ENCODE measurements around the gene SKOR1.

SKOR1 gene, protein sequence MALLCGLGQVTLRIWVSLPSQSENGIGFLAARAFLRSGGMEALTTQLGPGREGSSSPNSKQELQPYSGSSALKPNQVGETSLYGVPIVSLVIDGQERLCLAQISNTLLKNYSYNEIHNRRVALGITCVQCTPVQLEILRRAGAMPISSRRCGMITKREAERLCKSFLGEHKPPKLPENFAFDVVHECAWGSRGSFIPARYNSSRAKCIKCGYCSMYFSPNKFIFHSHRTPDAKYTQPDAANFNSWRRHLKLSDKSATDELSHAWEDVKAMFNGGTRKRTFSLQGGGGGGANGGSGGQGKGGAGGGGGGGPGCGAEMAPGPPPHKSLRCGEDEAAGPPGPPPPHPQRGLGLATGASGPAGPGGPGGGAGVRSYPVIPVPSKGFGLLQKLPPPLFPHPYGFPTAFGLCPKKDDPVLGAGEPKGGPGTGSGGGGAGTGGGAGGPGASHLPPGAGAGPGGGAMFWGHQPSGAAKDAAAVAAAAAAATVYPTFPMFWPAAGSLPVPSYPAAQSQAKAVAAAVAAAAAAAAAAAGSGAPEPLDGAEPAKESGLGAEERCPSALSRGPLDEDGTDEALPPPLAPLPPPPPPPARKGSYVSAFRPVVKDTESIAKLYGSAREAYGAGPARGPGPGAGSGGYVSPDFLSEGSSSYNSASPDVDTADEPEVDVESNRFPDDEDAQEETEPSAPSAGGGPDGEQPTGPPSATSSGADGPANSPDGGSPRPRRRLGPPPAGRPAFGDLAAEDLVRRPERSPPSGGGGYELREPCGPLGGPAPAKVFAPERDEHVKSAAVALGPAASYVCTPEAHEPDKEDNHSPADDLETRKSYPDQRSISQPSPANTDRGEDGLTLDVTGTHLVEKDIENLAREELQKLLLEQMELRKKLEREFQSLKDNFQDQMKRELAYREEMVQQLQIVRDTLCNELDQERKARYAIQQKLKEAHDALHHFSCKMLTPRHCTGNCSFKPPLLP

DNA sequence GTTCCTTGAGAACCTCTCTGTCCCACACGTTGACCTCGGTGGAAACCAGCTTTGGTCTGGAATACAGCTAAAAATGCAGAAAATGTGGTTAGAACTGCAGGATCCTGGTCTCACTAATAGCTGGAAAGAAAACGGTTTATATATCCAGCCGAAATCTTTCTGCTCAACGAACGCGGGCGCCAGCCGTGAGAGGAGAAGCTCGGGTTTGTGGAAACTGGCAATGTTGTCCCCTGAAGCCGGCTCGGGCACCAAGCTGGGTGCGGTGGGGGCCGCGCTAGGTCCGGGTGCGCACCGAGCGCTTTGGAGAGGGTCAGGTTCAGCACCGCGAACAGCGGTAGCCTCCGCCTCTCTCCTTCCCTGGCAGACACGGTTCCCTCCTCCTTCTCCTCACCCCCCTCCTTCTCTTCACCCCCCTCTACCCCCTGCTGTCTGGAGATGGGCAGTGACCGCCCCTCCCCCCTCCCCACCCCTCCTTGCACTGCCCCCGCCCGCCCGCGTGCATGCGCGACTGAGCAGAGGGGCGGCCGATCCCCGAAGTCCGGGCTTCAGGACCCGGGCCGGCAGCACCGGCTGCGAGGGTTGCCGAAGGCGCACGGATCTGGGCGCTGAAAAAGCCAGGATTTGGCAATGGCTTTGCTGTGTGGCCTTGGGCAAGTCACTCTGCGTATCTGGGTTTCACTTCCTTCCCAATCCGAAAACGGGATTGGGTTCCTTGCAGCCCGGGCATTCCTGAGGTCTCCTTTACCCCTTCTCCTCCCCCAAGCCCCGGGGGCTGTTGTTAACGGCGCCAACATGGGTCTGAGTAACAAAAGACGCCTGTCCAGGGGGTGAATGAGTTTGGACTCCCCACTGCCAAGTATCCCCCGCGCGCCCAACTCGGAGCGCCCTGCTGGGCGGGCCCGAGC, at the start of gene SKOR1:
SKOR1 (plus strand) TSS at position 534 of the 905 bp plus-strand sequence; CDS start at position 628, 94 bp downstream.
- H3K27ac ChIP-seq = no peak within 1 kb of the TSS
- H3K9ac ChIP-seq = no peak within 1 kb of the TSS
- H3K4me1 ChIP-seq = peaks cover 0 to 6% (median 0%) of the 10 kb centered on the region in 10 experiments; a peak in 1 of 20 replicates
- H3K4me3 ChIP-seq = peak within 1 kb of the TSS in 5 of 10 experiments; percentile 16 to 36 (median 34); a peak in 8 of 20 replicates
- H3K4me2 ChIP-seq = peak within 1 kb of the TSS in 3 of 11 experiments; percentile 17 to 26 (median 19); a peak in 2 of 22 replicates
- peaks cover 0 to 7% (median 0%) of the 10 kb centered on the region in 11 experiments; a peak in 3 of 22 replicates for H3K36me3 ChIP-seq
- peaks cover 0 to 43% (median 7%) of the 10 kb centered on the region in 11 experiments; a peak in 10 of 22 replicates for H4K20me1 ChIP-seq
- peaks cover 63 to 97% (median 83%) of the 10 kb centered on the region in 11 experiments for H3K9me3 ChIP-seq (replicated peaks in 1 of 11)
- TF ChIP-seq Cebpa-rat (IDR thresholded peaks at IDR 0.05) = no peak
- peaks cover 94 to 100% (median 100%) of the 10 kb centered on the region in 11 experiments for H3K27me3 ChIP-seq

DNA sequence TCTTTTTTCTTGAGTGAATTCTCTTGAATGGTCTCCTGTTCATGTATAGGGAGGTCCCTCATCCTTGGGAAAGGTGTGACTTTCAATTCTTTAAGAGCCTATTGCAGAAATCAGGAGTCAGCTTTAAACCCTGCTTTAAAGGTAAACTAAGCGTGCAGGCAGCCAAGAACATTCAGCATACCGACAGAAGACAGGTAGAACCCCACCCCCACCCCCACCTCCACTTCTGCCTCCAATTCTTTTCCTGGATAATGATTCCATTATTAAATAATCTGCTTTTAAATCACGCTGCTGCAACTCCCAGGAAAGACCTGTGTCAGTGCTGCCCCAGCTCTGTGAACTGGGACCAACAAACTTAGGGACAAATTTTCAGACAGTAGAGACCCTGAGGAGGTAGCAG, 49.3 kb upstream of the SKOR1 start:
- no peak for TF ChIP-seq Cebpa-rat (IDR thresholded peaks at IDR 0.05)
- H3K27ac ChIP-seq = no peak overlapping the region
- H3K4me1 ChIP-seq = peaks cover 7 to 29% (median 22%) of the 10 kb centered on the region in 10 experiments; a peak in 19 of 20 replicates
- H3K9me3 ChIP-seq (replicated peaks in 1 of 11) = no peaks in the 10 kb centered on the region
- no peaks in the 10 kb centered on the region for H3K27me3 ChIP-seq
- no peak overlapping the region for H3K4me3 ChIP-seq
- peaks cover 0 to 35% (median 5%) of the 10 kb centered on the region in 11 experiments; a peak in 5 of 22 replicates for H3K36me3 ChIP-seq
- H3K4me2 ChIP-seq = peak overlapping the region in 5 of 11 experiments; percentile 16 to 53 (median 39); a peak in 7 of 22 replicates
- no peaks in the 10 kb centered on the region for H4K20me1 ChIP-seq
- no peak overlapping the region for H3K9ac ChIP-seq

DNA sequence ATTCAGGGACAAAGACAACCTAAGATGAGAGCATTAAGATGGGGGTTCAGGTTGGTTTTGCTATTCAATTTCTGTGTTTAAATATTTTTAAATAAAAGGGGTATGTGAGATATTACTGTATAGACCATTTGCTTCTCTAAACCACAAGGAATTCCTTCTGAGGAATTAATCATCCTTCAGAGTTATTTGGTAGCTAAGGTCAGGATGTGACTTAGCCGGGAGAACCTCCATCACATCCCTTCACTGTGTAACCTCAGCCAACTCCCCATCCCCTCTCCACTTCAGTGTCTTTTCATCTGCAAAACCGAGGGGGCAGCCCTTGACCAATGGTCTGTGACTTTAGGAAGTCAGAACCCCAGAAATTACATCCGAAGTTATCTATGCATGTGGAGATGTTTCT, 48.7 kb upstream of the SKOR1 start:
- no peak overlapping the region for H3K4me3 ChIP-seq
- H3K9me3 ChIP-seq (replicated peaks in 1 of 11) = no peaks in the 10 kb centered on the region
- no peak overlapping the region for H3K27ac ChIP-seq
- no peaks in the 10 kb centered on the region for H4K20me1 ChIP-seq
- TF ChIP-seq Cebpa-rat (IDR thresholded peaks at IDR 0.05) = no peak
- H3K36me3 ChIP-seq = peaks cover 0 to 30% (median 5%) of the 10 kb centered on the region in 11 experiments; a peak in 4 of 22 replicates
- H3K27me3 ChIP-seq = no peaks in the 10 kb centered on the region
- H3K4me2 ChIP-seq = peak overlapping the region in 6 of 11 experiments; percentile 6 to 53 (median 33); a peak in 9 of 22 replicates
- peaks cover 7 to 35% (median 28%) of the 10 kb centered on the region in 10 experiments; a peak in 19 of 20 replicates for H3K4me1 ChIP-seq
- H3K9ac ChIP-seq = no peak overlapping the region

DNA sequence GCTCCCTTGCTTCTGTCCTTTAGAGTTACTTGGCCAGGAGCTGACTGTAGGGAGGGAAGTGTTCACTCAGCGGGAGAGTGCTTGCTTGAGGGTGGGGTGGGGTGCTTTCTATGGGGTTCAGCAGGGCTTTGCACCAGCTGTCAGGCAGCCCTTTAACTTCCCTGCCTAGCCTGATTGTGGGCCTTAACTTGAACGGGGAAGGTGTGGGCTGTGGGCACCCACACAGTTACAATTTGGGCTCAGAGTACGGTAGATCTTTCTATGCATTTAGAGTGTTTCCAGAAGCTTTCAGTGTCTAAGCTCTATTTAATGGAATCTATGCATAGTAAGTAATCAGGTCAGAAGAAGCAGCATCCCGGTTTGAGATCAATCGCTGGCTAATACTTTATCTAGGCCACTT, 48.2 kb upstream of the SKOR1 start:
- TF ChIP-seq Cebpa-rat (IDR thresholded peaks at IDR 0.05) = no peak
- Histone ChIP-seq H3K4me2 (peak overlapping the region in 6 of 11 experiments; percentile 6 to 53 (median 33); a peak in 7 of 22 replicates), H4K20me1 (no peaks in the 10 kb centered on the region), H3K36me3 (peaks cover 0 to 30% (median 5%) of the 10 kb centered on the region in 11 experiments; a peak in 4 of 22 replicates), H3K4me1 (peaks cover 11 to 39% (median 32%) of the 10 kb centered on the region in 10 experiments), H3K9ac (no peak overlapping the region), H3K4me3 (no peak overlapping the region), H3K27me3 (no peaks in the 10 kb centered on the region), H3K9me3 (replicated peaks in 1 of 11) (no peaks in the 10 kb centered on the region), H3K27ac (no peak overlapping the region)

DNA sequence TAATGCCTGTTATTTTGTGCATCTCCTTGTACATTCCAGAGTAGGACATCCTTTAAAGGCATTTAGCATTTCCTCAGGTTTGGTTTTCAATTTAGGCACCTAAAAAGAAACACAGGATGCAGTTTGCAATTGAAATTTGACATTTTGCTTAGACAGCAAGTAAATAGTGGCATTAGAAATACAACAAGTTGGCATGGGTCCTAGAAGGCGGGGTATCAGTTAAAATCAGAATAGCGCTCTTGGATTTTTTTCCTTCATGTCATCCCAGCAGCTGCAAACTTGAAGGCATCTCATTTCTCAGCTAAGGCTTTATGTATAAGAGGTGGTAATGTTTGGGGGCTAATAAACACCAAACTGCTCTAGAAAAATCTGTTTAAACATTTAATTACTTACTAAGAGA, 47.5 kb upstream of the SKOR1 start:
- no peak overlapping the region for H3K27ac ChIP-seq
- H3K4me1 ChIP-seq = peaks cover 18 to 46% (median 39%) of the 10 kb centered on the region in 10 experiments

DNA sequence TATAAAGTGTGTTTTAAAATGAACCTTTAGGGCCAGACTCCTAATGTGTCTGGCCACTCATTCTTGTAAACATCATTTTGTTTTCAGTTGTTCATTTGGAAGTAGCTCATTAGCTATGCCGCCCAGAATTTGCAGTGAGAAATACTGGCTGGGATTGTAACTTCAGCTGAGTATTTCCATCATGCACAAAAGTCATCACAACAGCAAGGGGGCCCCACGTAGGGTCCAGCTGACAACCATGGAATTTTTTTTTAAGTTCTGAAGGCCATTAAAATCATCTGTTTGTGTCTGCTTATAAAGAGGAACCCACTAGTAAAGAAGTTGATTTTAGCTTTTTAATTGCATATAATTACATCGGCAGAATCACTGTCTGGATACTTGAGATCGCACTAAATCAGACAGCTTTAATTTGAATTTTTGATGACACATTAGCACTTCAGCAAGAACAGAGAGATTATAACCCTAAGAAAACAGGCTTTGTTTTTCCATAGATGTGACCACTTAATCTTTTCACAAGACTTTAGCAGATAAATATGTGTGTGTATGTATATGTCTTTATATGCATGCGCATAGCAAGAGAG, 46.3 kb upstream of the SKOR1 start:
- Histone ChIP-seq H3K9ac (no peak overlapping the region), H3K27ac (no peak overlapping the region), H3K4me1 (peaks cover 30 to 58% (median 52%) of the 10 kb centered on the region in 10 experiments)

More for the DNA sequence above, 47.5 kb upstream of the SKOR1 start:
- H3K27me3 ChIP-seq = no peaks in the 10 kb centered on the region
- peaks cover 0 to 30% (median 5%) of the 10 kb centered on the region in 11 experiments; a peak in 4 of 22 replicates for H3K36me3 ChIP-seq
- no peak overlapping the region for H3K4me2 ChIP-seq
- H4K20me1 ChIP-seq = no peaks in the 10 kb centered on the region
- H3K9me3 ChIP-seq (replicated peaks in 1 of 11) = no peaks in the 10 kb centered on the region
- H3K9ac ChIP-seq = no peak overlapping the region
- no peak for TF ChIP-seq Cebpa-rat (IDR thresholded peaks at IDR 0.05)
- no peak overlapping the region for H3K4me3 ChIP-seq

DNA sequence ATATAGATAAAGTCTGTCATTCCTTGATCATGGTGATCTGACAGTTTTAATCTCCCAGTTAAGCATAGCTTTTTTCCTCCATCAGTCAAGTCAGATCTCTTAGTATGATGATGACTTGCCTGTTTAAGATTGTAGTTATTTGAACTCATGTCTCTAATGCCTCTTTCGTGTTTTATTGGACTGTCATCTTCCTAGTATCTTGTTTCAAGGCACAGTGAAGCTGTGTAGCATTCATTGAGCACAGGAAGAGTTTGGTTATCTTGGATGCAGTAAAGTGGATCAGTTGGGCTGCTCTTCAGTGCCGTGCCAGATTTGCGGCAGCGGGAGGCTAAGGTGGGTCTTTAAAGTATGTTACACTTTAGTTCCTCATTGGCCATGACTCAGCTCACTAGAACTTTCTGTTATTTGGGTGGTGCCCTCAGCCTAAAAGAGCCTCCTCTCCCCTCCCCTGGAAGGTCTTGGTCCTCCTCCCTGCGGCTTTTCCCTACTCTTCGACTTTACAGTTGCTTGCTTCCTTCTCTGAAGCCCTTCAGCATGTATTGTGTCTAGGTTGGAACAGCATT, 45.7 kb upstream of the SKOR1 start:
- Histone ChIP-seq H3K9ac (no peak overlapping the region), H3K27me3 (no peaks in the 10 kb centered on the region), H3K4me2 (peak overlapping the region in 10 of 11 experiments; percentile 22 to 97 (median 70); a peak in 15 of 22 replicates), H3K27ac (no peak overlapping the region), H3K4me1 (peaks cover 36 to 64% (median 58%) of the 10 kb centered on the region in 10 experiments), H3K36me3 (peaks cover 0 to 18% (median 3%) of the 10 kb centered on the region in 11 experiments; a peak in 3 of 22 replicates), H4K20me1 (peaks cover 0 to 4% (median 0%) of the 10 kb centered on the region in 11 experiments; a peak in 1 of 22 replicates), H3K9me3 (replicated peaks in 1 of 11) (no peaks in the 10 kb centered on the region), H3K4me3 (no peak overlapping the region)
- TF ChIP-seq Cebpa-rat (IDR thresholded peaks at IDR 0.05) = no peak

More for the DNA sequence above, 46.3 kb upstream of the SKOR1 start:
- Histone ChIP-seq H3K27me3 (no peaks in the 10 kb centered on the region), H3K9me3 (replicated peaks in 1 of 11) (no peaks in the 10 kb centered on the region), H3K36me3 (peaks cover 0 to 23% (median 4%) of the 10 kb centered on the region in 11 experiments; a peak in 3 of 22 replicates), H3K4me3 (no peak overlapping the region), H4K20me1 (no peaks in the 10 kb centered on the region), H3K4me2 (no peak overlapping the region; a peak in 1 of 22 replicates)
- no peak for TF ChIP-seq Cebpa-rat (IDR thresholded peaks at IDR 0.05)
